K562 (cell line): ENCODE measurements around the gene CCDC9B. TPM values are rescaled to one million over a fixed set of nuclear protein-coding genes. Genes with fewer than 3 reads are reported as not detected.

Source experiments
- CHD2 ChIP-seq: IDR thresholded peaks from 2 replicates; pipeline ENCODE4 v1.6.1; 2011; ENCODE audit warnings: low read depth, low read length
- HDAC8 ChIP-seq: fragments of 450-650 bp; IDR thresholded peaks from 2 replicates; pipeline ENCODE4 v1.6.1; 2016; ENCODE audit warnings: mild to moderate bottlenecking, missing genetic modification characterization, moderate library complexity, missing compliant biosample characterization
- HNRNPLL ChIP-seq: fragments of 200-400 bp; formaldehyde crosslinking; IDR thresholded peaks from 2 replicates; pipeline ENCODE4 v1.6.1; 2017; ENCODE audit warnings: low read length, low read depth, mild to moderate bottlenecking; ENCODE audit not compliant: poor library complexity, severe bottlenecking
- KAT7 ChIP-seq: sonication (generic); formaldehyde crosslinking; IDR thresholded peaks from 2 replicates; pipeline ENCODE4 v1.8.0; 2022; ENCODE audit warnings: missing genetic modification reagents, mild to moderate bottlenecking, borderline replicate concordance
- L3MBTL2 ChIP-seq: fragments of 450-650 bp; IDR thresholded peaks from 2 replicates; pipeline ENCODE4 v1.6.1; 2016; ENCODE audit warnings: mild to moderate bottlenecking, moderate library complexity
- MAZ ChIP-seq, 2 experiments: fragments of 450-650 bp in 1 of 2; sonication (generic) in 1 of 2; formaldehyde crosslinking; IDR thresholded peaks in 1 of 2; conservative IDR thresholded peaks in 1 of 2; 2 replicates each; pipeline versions ENCODE4 v1.4.0 to v1.5.0; 2020; ENCODE audit warnings: mild to moderate bottlenecking in 1 of 2, missing genetic modification reagents in 1 of 2
- NKRF ChIP-seq: fragments of 450-650 bp; IDR thresholded peaks from 2 replicates; pipeline ENCODE4 v1.6.1; 2016; ENCODE audit warnings: borderline replicate concordance
- NR1H2 ChIP-seq: sonication (generic); formaldehyde crosslinking; IDR thresholded peaks from 2 replicates; pipeline ENCODE4 v1.4.0; 2020; ENCODE audit warnings: mild to moderate bottlenecking, missing genetic modification reagents
- PHF8 ChIP-seq: fragments of 200-600 bp; sonication (generic); IDR thresholded peaks from 2 replicates; pipeline ENCODE4 v1.6.1; 2012; ENCODE audit warnings: mixed run types, mild to moderate bottlenecking, inconsistent platforms, low read length, moderate library complexity, borderline replicate concordance
- PTTG1 ChIP-seq: fragments of 450-650 bp; IDR thresholded peaks from 2 replicates; pipeline ENCODE4 v1.6.1; 2016; ENCODE audit warnings: low read depth, mild to moderate bottlenecking, missing genetic modification characterization, missing compliant biosample characterization
- SOX6 ChIP-seq: fragments of 450-650 bp; IDR thresholded peaks from 2 replicates; pipeline ENCODE4 v1.6.1; 2014; ENCODE audit warnings: mild to moderate bottlenecking
- SUPT5H ChIP-seq: fragments of 450-650 bp; IDR thresholded peaks from 2 replicates; pipeline ENCODE4 v1.6.1; 2016
- U2AF1 ChIP-seq: fragments of 200-400 bp; formaldehyde crosslinking; optimal IDR thresholded peaks from 2 replicates; pipeline ENCODE3; 2017; ENCODE audit warnings: mild to moderate bottlenecking, low read depth, low read length, moderate library complexity
- VEZF1 ChIP-seq: fragments of 200-800 bp; sonication (Bioruptor generic); IDR thresholded peaks from 2 replicates; pipeline ENCODE4 v1.6.1; 2017; ENCODE audit warnings: missing genetic modification characterization, missing compliant biosample characterization
- ZBTB17 ChIP-seq: fragments of 450-650 bp; formaldehyde crosslinking; IDR thresholded peaks from 2 replicates; pipeline ENCODE4 v1.4.0; 2020; ENCODE audit warnings: mild to moderate bottlenecking
- ZBTB49 ChIP-seq: sonication (generic); formaldehyde crosslinking; IDR thresholded peaks from 2 replicates; pipeline ENCODE4 v1.8.0; 2022; ENCODE audit warnings: missing genetic modification reagents, mild to moderate bottlenecking, borderline replicate concordance
- ZNF395 ChIP-seq: fragments of 200-800 bp; sonication (Bioruptor generic); IDR thresholded peaks from 2 replicates; pipeline ENCODE4 v1.6.1; 2017; ENCODE audit warnings: missing genetic modification characterization, missing compliant biosample characterization
- polyA plus RNA-seq, 8 experiments: library from polyadenylated mRNA; depleted of rRNA in 4 of 8; stranded (reverse) in 5 of 8; unstranded in 3 of 8; fragments of >200 nt; fragmentation: Nextera tagmentation in 2 of 8; fragmentation: Illumina TruSeq in 1 of 8; extraction: Ambion mirVana in 2 of 8; extraction: Trizol in 1 of 8; gene quantifications; 2 replicates each; pipeline versions ENCODE4 v1.2.1 to v1.2.3, GENCODE V29; 2011 to 2014; ENCODE audit warnings: inconsistent platforms in 1 of 8, missing spikeins in 1 of 8
- total RNA-seq, 7 experiments: library from RNA; depleted of rRNA in 6 of 7; stranded (reverse); fragments of >200 nt in 6 of 7; fragmentation: Illumina TruSeq in 2 of 7; extraction: Trizol in 2 of 7; gene quantifications; 2 replicates each; pipeline versions ENCODE4 v1.2.1 to v1.2.3, GENCODE V29; 2011 to 2021; ENCODE audit warnings: low replicate concordance in 1 of 7
- TF ChIP-seq, protein P1 (sequence below): sonication (generic); formaldehyde crosslinking; IDR thresholded peaks from 2 replicates; pipeline ENCODE4 v1.8.0; 2022; ENCODE audit warnings: mild to moderate bottlenecking, missing genetic modification reagents

The CCDC9B gene
- total and polyA plus RNA-seq, 9 of the 15 experiments (the other 6 are each of a cell fraction or from before 2014, with no cell fraction given) = 0.01 to 0.47 (median 0.15) TPM; not detected in 1

DNA sequence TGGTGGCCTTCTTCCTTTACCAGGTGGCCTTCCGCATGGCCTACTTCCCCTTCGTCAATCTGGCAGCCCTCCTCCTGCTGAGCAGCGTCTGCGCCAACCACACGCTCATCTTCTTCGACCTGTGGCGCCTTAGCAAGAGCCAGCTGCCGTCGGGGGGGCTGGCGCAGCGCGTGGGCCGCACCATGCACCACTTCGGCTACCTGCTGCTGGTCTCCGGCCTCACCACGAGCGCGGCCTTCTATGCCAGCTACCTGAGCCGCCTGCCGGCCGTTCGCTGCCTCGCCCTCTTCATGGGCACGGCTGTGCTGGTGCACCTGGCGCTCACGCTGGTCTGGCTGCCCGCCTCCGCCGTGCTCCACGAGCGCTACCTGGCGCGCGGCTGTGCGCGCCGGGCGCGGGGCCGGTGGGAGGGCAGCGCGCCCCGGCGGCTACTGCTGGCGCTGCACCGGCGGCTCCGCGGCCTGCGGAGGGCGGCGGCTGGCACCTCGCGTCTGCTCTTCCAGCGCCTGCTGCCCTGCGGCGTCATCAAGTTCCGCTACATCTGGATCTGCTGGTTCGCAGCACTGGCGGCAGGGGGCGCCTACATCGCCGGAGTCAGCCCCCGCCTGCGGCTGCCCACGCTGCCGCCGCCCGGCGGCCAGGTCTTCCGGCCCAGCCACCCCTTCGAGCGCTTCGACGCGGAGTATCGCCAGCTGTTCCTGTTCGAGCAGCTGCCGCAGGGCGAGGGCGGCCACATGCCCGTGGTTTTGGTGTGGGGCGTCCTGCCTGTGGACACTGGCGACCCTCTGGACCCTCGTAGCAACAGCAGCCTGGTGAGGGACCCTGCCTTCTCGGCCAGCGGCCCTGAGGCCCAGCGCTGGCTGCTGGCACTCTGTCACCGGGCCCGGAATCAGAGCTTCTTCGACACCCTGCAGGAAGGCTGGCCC is 27.2 kb upstream of the CCDC9B start (continued):
- TF ChIP-seq, protein P1, sequence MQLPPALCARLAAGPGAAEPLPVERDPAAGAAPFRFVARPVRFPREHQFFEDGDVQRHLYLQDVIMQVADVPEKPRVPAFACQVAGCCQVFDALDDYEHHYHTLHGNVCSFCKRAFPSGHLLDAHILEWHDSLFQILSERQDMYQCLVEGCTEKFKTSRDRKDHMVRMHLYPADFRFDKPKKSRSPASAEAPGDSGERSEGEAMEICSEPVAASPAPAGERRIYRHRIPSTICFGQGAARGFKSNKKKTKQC (CRISPR knock-in tag) = peak; percentile 90; the same call in 1 of the 2 replicates
- TF ChIP-seq MAZ (CRISPR knock-in tag; conservative IDR thresholded peaks at IDR 0.05 in 1 of 2, IDR thresholded peaks at IDR 0.05 in 1 of 2) = peak; percentile 73 to 97
- TF ChIP-seq PHF8 = peak; percentile 43; the same call in 1 of the 2 replicates
- TF ChIP-seq SOX6 = 0 out of 2 replicates have a peak, but pooled peaks have one; percentile 28
- TF ChIP-seq L3MBTL2 = peak; percentile 99
- TF ChIP-seq PTTG1 (tag) = no peak
- peak; percentile 43; the same call in 1 of the 2 replicates for TF ChIP-seq HDAC8 (tag)
- TF ChIP-seq HNRNPLL = peak; percentile 49
- TF ChIP-seq NKRF = no peak
- no peak for TF ChIP-seq ZBTB17 (CRISPR knock-in tag)
- peak; percentile 77 for TF ChIP-seq U2AF1
- peak; percentile 80 for TF ChIP-seq VEZF1 (CRISPR knock-in tag)
- 0 out of 2 replicates have a peak, but pooled peaks have one; percentile 46 for TF ChIP-seq ZBTB49
- 0 out of 2 replicates have a peak, but pooled peaks have one; percentile 45 for TF ChIP-seq NR1H2 (CRISPR knock-in tag)
- TF ChIP-seq KAT7 = peak; percentile 57; the same call in 1 of the 2 replicates
- TF ChIP-seq ZNF395 (CRISPR knock-in tag) = peak; percentile 83; the same call in 1 of the 2 replicates
- no peak for TF ChIP-seq CHD2
- TF ChIP-seq SUPT5H = no peak
